GM06990 (cell line): ENCODE data around the gene HSP90B1.

Source experiments
- DNase-seq: peaks from one replicate; pipeline ENCODE4 v3.0.0-alpha.2; 2011; ENCODE audit not compliant: insufficient read length; ENCODE audit errors: extremely low read depth
- H3K27me3 ChIP-seq: replicated peaks from 2 replicates; pipeline ENCODE4 v1.6.0; 2011; ENCODE audit warnings: low read length; ENCODE audit not compliant: control insufficient read depth, insufficient read depth
- H3K36me3 ChIP-seq: 2 replicates; pipeline ENCODE4 v1.5.1; 2011; ENCODE audit warnings: low read length; ENCODE audit not compliant: control insufficient read depth, insufficient read depth
- H3K4me3 ChIP-seq: replicated peaks from 2 replicates; pipeline ENCODE4 v1.5.1; 2011; ENCODE audit warnings: low read depth, mild to moderate bottlenecking, control low read depth, low read length
- CTCF ChIP-seq: IDR thresholded peaks from 2 replicates; pipeline ENCODE4 v1.5.1; 2011; ENCODE audit warnings: low read length, control low read depth, mild to moderate bottlenecking, inconsistent platforms; ENCODE audit not compliant: insufficient read depth, poor library complexity, severe bottlenecking

The HSP90B1 gene

GRCh38 chr12:103905730-103906349 is 24.4 kb upstream of the HSP90B1 start:
- H3K27me3 ChIP-seq: no peaks in the 10 kb centered on the region
- TF ChIP-seq CTCF: no peak
- H3K36me3 ChIP-seq: no peaks in the 10 kb centered on the region
- H3K4me3 ChIP-seq: no peak overlapping the region
- no peak for DNase-seq

DNA sequence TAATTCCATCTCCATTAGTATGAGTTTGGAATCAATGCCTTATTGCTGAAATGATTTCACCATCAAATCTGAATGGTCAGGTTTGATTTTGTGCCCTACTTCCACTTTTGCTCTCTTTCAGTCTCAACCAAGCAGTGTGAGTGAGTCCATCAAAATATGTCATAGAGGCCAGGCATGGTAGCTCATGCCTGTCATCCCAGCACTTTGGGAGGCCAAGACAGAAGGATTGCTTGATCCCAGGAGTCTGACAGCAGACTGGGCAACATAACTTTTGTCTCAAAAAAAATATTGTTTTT is 22.0 kb upstream of the HSP90B1 start:
- Histone ChIP-seq H3K27me3 (no peaks in the 10 kb centered on the region), H3K4me3 (no peak overlapping the region), H3K36me3 (no peaks in the 10 kb centered on the region)
- no peak for TF ChIP-seq CTCF
- no peak for DNase-seq

GRCh38 chr12:103908877-103909276 is 21.3 kb upstream of the HSP90B1 start:
- Histone ChIP-seq H3K4me3 (no peak overlapping the region), H3K27me3 (no peaks in the 10 kb centered on the region), H3K36me3 (no peaks in the 10 kb centered on the region)
- DNase-seq: no peak
- no peak for TF ChIP-seq CTCF

- no peaks in the 10 kb centered on the region for H3K36me3 ChIP-seq
- TF ChIP-seq CTCF: no peak
- no peak overlapping the region for H3K4me3 ChIP-seq
- DNase-seq: no peak
- H3K27me3 ChIP-seq: no peaks in the 10 kb centered on the region
Measured at GRCh38 chr12:103909811-103910210, 20.4 kb upstream of the HSP90B1 start.

- no peaks in the 10 kb centered on the region for H3K27me3 ChIP-seq
Measured at GRCh38 chr12:103912069-103912468, 18.1 kb upstream of the HSP90B1 start.

More at GRCh38 chr12:103912069-103912468, 18.1 kb upstream of the HSP90B1 start:
- DNase-seq: no peak
- no peaks in the 10 kb centered on the region for H3K36me3 ChIP-seq
- no peak for TF ChIP-seq CTCF
- no peak overlapping the region for H3K4me3 ChIP-seq
